GM18873 (cell line): ENCODE data around the gene ABLIM1.

Experiments used
- ATAC-seq: cut with Tn5 transposase; IDR thresholded peaks from one replicate; pipeline ENCODE4 v1.9.1; 2021; ENCODE audit warnings: mild to moderate bottlenecking, moderate library complexity, moderate number of reproducible peaks; ENCODE audit not compliant: unreplicated experiment, low FRiP score

ABLIM1 gene

DNA sequence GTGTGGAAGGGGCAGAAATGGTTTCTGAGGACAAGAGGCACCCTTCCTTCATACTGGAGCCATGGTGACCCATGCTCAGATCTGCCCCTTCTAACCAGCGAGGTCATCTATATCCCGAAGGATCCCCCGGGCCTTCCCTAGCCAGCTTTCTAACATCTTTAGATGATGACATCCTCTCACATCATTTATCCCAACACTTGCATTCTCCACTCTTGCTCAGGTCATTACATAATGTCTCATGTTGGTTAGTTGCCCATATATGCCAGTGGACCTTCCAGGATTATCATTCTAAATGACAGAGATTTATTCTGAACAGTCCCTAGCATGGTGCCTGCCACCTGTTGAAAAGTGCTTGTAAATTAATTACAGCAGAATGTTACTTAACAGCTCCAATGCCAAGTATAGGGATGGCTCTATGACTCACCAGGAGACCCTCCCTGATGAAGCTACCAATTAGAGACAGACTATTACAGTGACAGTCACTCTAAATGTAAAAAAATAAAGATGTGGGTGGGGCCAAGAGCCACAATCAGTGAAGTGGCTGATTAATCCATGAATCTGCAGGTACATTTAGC is 22.6 kb upstream of the ABLIM1 start:
- ATAC-seq = no peak

DNA sequence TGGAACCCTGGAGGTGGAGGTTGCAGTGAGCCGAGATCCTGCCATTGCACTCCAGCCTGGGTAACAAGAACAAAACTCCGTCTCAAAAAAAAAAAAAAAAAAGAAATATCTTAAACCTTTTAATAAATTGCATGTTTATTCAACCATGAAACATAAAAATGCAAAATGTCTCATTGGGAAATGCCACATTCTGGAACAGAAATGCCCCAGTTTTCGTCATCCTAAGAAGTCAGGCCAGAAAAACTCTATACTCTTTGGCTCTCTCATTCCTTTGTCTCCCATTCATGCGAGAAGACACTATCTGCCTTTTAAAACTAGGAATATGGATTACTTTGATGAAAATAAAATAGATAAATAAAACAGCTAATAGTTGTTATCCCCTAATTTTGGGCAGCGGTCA is 21.5 kb upstream of the ABLIM1 start:
- ATAC-seq = no peak

DNA sequence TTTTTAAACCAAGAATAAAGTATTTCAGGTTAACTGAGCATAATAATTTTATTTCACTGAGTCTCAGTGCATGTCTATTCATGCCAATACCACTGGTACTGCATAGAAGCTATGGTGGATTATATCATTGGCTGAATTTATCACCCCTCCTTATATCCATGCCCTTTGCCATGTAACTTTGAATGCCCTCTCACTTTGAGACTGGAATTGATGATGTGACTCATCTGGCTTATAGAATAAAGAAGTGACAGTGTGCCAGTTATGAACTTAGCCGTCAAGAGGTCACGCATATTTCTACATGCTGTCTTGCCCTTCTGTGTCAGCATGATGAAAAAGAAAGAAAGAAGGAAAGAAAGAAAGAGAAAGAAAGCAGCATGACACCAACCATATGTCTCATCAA is 20.7 kb upstream of the ABLIM1 start:
- ATAC-seq = no peak

DNA sequence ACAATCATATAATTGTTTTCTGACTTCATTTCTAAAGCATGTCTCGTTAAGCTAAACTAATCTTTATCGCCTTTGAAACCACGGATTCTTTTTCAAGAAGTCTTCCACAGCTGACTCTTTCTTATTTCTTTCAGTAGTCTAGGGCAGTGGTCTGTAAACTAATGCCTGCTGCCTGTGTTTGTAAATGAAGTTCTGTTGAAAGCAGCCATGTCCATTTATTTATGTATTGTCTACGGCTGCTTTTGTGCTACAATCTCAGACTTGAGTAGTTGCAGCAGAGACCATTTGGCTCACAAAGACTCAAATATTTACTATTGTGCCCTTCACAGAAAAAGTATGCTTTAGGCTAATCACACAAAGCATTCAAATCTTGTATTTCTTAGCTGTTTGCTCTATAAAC is 20.3 kb upstream of the ABLIM1 start:
- no peak for ATAC-seq

DNA sequence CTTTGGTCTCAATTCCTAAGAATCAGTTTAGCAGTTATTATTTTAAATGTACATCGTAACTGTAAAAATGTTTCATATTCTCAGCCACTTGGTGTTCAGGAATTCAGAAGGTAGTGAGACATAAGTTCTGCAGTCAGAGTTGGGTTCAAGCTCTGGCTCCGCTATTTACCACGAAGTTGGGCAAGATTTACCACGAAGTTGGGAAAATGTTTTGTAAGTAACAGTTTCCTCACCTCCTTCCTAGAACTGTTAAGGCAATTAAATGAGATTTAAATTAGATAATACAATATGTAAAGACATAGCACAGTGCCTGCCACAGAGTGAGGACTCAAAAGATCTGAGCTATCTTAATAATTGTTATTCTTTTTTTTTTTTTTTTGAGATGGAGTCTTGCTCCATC is 16.3 kb upstream of the ABLIM1 start:
- no peak for ATAC-seq

DNA sequence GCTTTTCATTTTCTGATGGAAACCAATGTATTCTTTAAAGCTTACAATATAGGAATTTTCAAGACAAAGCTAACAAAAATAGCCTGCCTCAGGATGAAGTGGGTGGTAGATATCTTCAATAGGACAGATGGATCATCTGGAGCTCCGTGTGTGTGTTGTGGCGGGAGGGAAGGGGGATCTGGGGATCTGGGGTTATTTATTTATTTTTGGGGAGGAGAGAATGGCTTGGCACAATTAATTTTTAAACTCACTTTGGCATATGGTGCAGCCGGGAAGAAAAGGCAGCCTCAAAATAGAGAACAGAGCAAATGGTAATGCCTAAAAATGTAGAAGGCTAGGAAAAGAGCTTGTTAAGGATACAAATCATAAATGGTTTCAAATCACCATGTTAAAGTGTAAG is 11.6 kb upstream of the ABLIM1 start:
- ATAC-seq = no peak

DNA sequence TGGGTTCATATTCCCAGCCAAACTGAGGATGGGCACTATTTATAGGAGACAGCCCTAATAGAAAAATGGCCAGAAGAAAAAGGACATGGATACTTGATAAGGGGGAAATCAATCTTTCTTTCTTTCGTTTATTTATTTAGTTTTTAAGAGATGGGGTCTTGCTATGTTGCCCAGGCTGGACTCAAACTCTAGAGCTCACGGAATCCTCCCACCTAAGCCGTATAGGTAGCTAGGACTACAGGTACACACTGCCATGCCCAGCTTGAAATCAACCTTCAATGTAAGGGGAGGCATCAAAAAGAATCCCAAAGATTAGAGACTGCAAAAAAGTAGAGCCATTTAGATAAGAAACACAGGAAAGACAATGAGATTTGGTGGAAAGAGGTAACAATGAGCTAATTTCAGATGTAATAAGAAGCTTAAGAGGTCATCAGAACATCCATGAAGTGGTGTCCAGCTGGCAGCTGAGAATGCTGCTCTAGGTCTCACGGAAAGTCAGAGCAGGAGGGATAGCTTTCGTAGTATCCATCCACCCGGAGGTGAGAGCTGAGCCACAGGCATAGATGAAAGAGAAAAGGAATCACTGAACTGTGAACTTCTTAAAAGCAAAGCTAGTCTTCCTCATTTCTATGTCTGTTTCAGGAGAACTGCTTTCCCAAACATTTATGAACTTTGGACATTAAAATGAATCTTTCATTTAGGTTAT is 10.5 kb upstream of the ABLIM1 start:
- no peak for ATAC-seq

DNA sequence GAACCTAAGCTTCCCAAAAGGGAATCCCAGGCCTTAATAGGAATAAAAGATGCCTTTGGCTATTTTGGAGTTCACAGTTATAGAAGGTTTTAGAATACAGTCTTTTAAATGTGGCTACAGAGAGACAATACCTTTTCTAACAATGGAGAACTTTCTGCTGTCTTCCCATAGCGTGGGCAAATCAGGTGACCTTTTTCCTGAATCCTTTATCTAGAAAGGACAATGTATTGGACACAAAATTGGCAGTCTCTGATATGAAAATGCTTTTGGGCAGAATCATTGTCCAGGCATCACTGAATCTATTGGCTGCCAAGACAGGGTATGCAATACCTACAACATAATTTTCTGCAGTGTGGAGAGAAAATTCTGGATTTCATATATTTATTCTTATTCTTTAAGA is 7.8 kb upstream of the ABLIM1 start:
- ATAC-seq = no peak

DNA sequence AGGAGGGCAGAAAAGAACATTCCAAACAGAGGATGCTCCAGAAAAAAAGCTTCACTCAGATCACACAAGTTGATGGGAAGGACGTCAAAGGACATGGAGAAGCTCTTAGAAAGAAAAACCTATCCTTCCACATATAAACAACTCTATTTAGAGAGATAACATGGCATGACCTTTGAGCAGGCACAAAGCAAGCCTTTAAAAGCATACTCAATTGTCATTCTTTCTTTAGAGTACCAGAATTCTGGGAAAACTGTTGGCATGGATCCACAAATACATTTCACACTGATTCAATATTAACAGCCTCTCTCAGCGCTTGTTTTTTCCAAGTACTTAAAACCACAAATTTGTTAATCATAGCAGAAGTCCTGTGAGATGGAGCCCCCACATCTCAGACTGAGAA is 7.3 kb upstream of the ABLIM1 start:
- ATAC-seq = no peak

DNA sequence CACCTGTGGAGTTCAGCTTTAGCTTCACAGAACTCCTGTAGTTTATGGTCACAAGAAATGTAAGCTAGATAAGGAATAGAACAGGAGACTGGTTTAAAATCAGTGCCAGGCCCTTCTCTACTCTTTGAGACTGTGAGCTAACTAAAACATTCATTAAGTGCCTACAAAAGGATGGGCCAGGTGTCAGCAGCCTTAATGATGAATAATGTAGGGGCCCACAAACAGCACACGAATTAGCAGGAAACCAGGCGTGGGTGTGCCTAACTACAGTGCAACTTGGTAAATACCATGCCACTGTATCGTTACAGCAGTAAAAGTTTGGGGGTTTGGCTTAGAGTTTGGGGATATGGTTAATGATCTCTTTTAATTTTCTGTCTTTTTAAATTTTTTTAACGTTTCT is 6.1 kb upstream of the ABLIM1 start:
- no peak for ATAC-seq

DNA sequence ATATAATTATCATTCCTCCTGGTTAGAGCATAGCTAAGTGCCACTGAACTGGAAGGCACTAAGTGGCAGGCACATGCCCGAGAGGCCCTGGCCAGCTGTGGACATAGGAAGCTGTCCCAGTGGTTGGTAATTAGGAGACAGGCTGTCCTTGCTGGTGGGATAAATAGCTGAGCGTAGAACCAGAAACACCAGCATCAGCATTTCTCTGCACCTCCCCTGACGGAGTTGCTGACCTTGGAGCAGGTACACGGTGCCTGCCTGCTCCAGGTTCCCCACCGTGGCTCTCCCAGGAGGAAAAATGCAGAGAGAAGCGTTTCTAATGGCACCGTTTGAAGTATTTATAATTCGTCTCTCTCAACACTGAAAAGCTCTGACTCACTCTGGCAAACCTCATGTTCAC is 5.6 kb upstream of the ABLIM1 start:
- ATAC-seq = no peak

DNA sequence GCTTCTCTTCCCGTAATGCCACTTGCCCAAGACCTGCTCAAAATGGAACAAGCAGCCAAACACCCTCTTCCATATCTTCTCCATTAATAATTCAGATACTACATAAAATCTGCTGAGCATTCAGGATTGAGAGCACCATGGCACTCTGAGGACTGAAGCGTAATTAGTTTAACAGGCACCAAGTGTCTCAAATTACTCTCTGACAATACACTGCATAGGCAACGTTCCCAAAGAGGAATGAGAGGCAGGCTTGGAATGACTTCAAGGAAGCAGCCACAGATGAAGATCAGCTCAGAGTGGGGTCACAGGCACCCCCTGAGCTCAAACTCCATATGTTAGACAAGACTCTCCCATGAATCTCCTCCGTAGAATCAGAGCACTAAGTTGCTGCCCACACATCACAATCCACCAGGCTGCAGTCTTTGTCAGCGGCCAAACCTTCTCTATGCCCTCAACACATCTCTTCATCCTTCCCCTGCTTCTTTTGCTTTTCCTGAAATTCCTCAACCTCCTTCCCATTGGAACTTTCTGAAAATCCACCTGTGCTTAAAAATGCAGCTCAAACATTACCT is 4.7 kb upstream of the ABLIM1 start:
- ATAC-seq = no peak

DNA sequence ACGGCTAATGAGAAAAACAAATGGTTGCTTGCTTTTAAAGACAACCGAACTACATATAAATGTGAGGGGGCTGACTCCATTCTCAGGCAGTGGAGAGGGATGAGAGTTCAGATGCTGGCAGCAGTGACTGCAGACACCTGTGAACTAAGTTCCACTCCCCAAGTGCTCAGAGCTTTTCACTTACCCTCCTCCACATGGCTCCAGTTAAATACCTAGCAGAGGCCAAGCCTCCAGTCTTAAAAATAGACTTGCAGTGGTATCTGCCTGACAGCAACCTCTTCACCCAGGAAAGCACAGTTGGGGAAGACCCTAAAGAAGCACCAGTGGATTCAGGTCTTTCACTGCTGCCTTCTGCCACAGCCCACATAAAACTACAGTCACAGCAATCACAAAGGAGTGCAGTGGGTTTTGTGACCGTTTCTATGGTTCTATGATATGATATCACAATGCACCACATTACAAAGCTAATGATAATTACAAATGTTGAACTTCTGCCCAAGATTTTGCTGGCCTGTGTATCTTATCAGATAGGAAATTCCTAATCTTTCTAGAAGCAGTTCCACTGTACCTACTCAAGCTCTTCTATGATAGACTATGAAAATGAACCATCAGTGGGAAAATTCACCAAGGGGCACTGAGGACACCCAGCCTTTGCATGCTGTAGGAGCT is 3.3 kb upstream of the ABLIM1 start:
- no peak for ATAC-seq

DNA sequence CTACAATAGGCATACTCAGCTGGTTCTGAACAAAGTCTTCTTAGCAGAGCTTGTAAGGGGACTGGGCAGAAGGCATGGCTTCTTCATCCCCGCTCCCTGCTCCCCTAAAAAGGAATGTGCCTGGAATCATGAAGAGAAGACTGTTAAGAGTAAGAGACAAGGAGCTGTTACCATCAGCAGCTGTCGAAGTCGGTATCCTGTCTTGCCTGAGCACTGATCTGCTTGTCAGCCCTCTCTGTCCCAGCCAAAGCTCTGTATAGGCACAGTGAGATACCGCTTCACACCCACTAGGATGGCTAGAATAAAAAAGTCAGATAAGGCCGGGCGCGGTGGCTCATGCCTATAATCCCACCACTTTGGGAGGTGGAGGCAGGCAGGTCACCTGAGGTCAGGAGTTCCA is 2.4 kb downstream of the ABLIM1 start:
- no peak for ATAC-seq

DNA sequence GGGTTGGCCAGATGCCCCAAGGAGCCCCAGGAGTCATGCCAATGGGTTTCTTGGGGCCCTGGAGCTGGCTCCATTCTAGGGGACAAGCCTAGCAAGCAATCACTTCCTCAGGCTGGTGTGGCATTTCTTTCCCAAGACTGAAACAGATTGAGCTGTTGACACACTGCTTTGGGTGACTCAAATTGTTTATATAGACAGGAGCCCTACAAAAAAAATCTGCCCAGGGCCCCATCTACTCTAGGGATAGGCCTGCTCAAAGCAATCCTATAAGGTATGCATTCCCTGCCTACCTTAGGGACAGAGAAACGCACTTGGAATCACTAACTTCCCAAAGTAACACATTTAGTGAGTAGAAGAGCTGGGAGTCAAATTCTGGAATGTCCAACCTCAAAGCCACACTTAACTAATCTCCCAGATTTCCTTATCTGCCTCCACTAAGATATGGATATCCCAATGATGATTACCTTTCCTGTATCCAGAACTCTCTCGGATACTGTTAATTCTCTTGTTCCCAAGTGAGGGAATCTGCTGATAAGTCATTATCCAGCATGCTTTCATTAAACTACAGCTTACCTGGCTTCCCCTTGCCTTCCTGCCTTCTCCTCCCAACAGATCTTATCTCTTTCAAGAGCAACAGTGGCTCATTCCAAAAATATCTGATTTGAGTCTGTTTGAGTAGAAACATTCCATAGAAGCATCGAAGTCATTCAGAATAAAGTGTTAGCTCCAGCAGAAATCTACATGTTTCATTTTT is 3.1 kb downstream of the ABLIM1 start:
- no peak for ATAC-seq

DNA sequence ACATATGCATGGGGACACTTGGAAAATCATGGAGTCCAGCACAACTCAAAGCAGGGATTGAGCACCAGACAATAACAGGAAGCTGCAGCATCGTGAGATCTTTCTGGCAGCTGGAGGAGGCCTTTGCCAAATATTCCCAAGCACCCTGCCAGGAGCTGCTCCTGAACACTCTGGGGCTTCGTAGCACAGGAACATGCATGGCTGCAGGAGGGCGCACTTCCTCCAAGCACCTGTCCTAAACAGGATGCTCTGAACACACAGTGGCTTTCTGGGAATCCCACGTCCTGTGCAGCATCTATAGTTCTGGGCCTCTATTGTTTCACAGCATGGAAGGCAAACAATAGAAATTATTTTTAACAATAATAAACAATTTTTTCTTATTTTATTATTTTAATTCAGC is 4.1 kb downstream of the ABLIM1 start:
- ATAC-seq = no peak

DNA sequence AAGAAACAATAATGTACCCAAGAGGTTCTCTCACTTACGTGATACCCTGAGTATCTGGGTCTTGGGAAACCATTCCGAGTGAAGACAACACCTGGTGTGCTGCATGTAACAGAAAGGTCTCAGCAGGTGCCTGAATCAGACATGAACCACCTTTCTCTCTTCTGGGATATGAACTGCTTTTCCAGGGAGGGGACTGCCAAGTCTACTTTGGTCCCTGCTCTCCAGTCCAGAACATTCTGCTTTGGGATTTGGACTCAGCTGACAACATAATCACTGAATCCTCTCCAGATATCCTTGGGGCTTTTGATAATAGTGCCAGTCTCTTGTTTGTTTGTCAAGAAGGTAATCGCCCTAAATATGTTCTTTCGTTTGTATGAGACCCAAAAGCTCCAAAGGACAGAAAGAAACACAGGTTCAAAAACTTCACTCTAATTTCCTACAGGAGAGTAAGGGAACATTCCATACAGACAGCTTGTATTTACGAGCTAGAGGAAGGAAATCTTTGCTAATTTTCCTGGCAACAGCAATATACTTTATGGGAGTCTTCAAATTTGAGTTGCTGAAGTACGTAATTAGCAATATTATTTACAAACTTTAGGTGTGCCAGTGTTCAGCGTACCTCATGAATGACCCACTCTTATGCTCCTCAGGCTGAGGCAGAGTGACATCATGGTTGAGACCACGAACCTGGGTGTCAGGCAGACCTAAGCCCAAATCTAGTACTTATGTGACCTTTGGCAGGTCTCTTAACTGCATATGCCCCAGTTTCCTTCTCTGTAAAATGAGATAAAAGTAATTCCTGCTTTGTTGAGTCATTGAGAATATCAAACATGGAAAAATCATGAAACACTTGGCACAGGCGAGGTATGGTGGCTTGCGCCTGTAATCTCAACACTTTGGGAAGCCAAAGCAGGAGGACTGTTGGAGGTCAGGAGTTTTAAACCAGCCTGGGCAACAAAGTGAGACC is 5.4 kb downstream of the ABLIM1 start:
- ATAC-seq = no peak

DNA sequence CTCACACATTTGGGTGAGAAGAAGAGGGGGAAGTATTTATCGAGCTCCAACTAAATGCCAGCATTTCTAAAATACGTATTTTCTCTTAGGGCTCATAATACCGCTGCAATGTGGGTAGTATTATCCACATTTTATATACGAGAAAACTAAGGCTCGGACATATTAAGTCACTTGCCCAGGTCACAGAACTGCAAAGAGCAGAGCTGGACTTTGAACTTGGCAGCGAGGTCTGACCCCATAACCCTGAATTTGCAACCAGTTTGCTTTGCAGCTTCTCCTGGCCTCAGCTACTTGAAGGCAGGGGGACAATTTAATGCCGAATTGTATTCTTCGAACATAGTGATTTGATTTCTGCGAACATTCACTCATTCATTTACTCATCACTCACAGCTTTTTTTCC is 7.2 kb downstream of the ABLIM1 start:
- no peak for ATAC-seq

DNA sequence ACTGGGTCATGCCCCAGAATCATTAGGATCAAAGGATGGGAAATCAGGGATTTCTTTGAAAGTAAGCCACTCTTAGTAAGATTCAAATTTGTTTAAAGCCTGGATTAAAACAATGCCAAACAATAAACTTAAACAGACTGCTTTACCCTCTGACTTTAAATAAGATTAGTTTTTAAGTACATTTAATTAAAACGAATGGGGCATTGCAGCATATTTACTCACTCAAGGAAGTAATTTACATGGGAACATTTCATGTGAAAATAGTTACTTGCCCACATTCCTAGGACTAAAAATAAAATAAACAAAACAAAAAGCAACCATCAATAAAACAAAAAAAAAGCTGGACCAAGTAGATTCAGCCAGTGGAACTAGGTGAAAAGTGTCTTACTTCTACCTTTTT is 7.8 kb downstream of the ABLIM1 start:
- no peak for ATAC-seq
